Measurements from ENCODE around the gene TRAM2. TPM values are rescaled to one million over a fixed set of nuclear protein-coding genes. Genes with fewer than 3 reads are reported as not detected.

The TRAM2 gene
- total and polyA plus RNA-seq, 2 of the 13 experiments (the other 11 are each of a cell fraction or from before 2014, with no cell fraction given): 49.1 to 72.5 TPM

- TF ChIP-seq ZNF263 (CRISPR knock-in tag; IDR thresholded peaks at IDR 0.05) (no peak), SP5 (CRISPR knock-in tag; IDR thresholded peaks at IDR 0.05; ENCODE audit: borderline replicate concordance, low read depth) (0 out of 2 replicates have a peak, but pooled peaks have one; percentile 3), SALL1 (CRISPR knock-in tag; IDR thresholded peaks at IDR 0.05) (0 out of 2 replicates have a peak, but pooled peaks have one; percentile 7), TMF1 (CRISPR knock-in tag; IDR thresholded peaks at IDR 0.05; ENCODE audit: low read depth) (no peak), ZNF138 (CRISPR knock-in tag; IDR thresholded peaks at IDR 0.05; ENCODE audit: low read depth) (no peak), CEBPG (CRISPR knock-in tag; IDR thresholded peaks at IDR 0.05) (0 out of 2 replicates have a peak, but pooled peaks have one; percentile 2), HNRNPL (IDR thresholded peaks at IDR 0.05; ENCODE audit: low read depth, low read length) (no peak), HMGXB3 (CRISPR knock-in tag; IDR thresholded peaks at IDR 0.05; ENCODE audit: borderline replicate concordance) (0 out of 2 replicates have a peak, but pooled peaks have one; percentile 18), ONECUT2 (CRISPR knock-in tag; IDR thresholded peaks at IDR 0.05) (no peak), IRF2 (CRISPR knock-in tag; IDR thresholded peaks at IDR 0.05) (no peak), CBX5 (CRISPR knock-in tag; IDR thresholded peaks at IDR 0.05; ENCODE audit: borderline replicate concordance) (0 out of 2 replicates have a peak, but pooled peaks have one; percentile 15), KLF16 (CRISPR knock-in tag; IDR thresholded peaks at IDR 0.05) (peak; percentile 1 to 26; a peak in 1 of 4 replicates)
- TF ChIP-seq, protein P1, sequence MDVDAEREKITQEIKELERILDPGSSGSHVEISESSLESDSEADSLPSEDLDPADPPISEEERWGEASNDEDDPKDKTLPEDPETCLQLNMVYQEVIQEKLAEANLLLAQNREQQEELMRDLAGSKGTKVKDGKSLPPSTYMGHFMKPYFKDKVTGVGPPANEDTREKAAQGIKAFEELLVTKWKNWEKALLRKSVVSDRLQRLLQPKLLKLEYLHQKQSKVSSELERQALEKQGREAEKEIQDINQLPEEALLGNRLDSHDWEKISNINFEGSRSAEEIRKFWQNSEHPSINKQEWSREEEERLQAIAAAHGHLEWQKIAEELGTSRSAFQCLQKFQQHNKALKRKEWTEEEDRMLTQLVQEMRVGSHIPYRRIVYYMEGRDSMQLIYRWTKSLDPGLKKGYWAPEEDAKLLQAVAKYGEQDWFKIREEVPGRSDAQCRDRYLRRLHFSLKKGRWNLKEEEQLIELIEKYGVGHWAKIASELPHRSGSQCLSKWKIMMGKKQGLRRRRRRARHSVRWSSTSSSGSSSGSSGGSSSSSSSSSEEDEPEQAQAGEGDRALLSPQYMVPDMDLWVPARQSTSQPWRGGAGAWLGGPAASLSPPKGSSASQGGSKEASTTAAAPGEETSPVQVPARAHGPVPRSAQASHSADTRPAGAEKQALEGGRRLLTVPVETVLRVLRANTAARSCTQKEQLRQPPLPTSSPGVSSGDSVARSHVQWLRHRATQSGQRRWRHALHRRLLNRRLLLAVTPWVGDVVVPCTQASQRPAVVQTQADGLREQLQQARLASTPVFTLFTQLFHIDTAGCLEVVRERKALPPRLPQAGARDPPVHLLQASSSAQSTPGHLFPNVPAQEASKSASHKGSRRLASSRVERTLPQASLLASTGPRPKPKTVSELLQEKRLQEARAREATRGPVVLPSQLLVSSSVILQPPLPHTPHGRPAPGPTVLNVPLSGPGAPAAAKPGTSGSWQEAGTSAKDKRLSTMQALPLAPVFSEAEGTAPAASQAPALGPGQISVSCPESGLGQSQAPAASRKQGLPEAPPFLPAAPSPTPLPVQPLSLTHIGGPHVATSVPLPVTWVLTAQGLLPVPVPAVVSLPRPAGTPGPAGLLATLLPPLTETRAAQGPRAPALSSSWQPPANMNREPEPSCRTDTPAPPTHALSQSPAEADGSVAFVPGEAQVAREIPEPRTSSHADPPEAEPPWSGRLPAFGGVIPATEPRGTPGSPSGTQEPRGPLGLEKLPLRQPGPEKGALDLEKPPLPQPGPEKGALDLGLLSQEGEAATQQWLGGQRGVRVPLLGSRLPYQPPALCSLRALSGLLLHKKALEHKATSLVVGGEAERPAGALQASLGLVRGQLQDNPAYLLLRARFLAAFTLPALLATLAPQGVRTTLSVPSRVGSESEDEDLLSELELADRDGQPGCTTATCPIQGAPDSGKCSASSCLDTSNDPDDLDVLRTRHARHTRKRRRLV (CRISPR knock-in tag; IDR thresholded peaks at IDR 0.05): no peak
- TF ChIP-seq, protein P2, sequence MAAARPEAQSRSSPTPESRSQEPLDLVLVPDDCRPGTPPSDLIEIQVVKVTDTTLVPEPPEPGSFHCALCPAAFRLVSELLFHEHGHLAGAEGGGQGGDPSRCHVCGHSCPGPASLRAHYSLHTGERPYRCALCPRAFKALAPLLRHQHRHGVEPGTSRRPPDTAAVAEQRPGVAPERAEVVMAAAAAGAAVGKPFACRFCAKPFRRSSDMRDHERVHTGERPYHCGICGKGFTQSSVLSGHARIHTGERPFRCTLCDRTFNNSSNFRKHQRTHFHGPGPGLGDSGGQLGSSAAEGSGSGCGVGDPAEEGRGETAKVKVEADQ (CRISPR knock-in tag; IDR thresholded peaks at IDR 0.05; ENCODE audit: borderline replicate concordance): peak; percentile 59; the same call in 1 of the 2 replicates
- TF ChIP-seq, protein P3, sequence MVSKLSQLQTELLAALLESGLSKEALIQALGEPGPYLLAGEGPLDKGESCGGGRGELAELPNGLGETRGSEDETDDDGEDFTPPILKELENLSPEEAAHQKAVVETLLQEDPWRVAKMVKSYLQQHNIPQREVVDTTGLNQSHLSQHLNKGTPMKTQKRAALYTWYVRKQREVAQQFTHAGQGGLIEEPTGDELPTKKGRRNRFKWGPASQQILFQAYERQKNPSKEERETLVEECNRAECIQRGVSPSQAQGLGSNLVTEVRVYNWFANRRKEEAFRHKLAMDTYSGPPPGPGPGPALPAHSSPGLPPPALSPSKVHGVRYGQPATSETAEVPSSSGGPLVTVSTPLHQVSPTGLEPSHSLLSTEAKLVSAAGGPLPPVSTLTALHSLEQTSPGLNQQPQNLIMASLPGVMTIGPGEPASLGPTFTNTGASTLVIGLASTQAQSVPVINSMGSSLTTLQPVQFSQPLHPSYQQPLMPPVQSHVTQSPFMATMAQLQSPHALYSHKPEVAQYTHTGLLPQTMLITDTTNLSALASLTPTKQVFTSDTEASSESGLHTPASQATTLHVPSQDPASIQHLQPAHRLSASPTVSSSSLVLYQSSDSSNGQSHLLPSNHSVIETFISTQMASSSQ (IDR thresholded peaks at IDR 0.05; ENCODE audit: low read depth): no peak
- TF ChIP-seq, protein P3 (CRISPR knock-in tag; IDR thresholded peaks at IDR 0.05; ENCODE audit: borderline replicate concordance): no peak
These were observed 1.4 kb downstream of the TRAM2 start (continued) for GRCh38 chr6:52575502-52575892.

Data from HepG2 (cell line).